HG03520 (cell line): ENCODE results near the gene DAPK2.

ENCODE experiments used
- ATAC-seq: cut with Tn5 transposase; IDR thresholded peaks from one replicate; pipeline ENCODE4 v1.9.1; 2021; ENCODE audit warnings: mild to moderate bottlenecking, moderate library complexity; ENCODE audit not compliant: unreplicated experiment

DAPK2 gene

DNA sequence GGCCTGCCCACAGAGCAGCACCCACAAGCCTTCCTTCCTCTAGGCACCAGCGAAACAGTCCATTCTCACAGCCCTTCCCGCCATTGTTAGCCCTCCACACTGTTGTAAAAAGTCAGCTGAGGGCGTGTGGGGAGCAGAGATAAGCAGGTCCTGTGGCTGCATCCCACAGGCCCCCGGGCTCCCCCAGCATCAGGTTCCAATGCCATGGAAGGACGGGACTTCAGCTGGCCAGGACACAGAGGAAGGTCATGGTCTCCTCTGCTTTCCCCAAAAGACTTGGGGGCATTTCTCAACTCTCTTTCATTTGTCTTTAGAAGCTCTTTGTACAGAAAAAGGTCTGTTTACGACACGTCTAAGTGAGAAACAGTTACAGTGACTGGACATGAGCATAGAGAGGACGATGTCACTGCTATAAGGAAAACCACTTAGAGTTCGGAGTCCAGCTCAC is 127.4 kb downstream of the DAPK2 start:
- no peak for ATAC-seq

DNA sequence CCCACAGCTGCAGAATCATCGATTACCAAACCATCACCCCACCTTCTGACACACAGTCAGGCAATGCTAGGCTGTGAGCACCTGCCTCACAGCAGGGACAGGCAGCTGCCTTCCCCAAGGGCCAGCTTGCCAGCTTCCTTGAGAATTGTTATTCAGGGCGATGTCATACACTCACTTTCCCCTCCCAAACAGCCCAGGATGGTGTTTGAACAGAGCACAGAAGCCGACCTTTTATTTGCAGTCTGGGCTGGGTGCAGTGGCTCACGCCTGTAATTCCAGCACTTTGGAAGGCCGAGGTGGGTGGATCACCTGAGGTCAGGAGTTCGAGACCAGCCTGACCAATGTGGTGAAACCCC is 128.0 kb downstream of the DAPK2 start:
- ATAC-seq: no peak

DNA sequence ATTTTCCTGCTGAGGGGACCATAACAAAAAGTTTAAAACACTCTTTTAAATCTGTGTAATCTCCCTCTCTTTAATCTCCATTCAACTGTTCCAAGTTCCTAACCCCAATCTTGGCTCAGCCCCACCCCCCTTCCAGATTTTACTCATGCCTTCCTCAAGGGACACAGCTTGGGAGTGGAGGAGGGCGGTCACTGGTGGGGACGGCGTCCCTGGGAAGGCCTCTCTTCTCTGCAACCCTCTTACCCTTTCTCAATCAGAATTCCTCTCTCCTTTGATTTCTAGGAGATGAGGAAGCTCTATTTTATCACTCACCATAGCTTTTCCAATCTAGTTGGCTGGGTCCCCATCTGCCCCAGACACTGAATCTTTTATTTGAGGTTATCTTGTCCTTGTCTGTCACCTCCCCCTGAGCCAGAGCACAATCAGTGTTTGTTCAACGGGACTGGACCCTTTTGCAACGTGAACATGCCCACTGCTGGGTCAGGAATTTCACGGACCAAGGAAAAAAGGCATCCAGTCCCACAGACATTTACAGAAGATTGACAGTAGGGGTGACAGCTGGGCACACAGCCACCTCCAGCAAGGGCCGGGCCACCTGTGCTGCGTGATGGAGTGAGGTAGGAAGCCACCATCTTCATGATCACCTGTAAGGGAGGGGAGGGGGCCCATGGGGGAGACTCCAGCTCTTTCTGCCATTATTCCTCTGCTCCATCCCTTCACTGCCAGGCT is 128.5 kb downstream of the DAPK2 start:
- ATAC-seq: no peak

DNA sequence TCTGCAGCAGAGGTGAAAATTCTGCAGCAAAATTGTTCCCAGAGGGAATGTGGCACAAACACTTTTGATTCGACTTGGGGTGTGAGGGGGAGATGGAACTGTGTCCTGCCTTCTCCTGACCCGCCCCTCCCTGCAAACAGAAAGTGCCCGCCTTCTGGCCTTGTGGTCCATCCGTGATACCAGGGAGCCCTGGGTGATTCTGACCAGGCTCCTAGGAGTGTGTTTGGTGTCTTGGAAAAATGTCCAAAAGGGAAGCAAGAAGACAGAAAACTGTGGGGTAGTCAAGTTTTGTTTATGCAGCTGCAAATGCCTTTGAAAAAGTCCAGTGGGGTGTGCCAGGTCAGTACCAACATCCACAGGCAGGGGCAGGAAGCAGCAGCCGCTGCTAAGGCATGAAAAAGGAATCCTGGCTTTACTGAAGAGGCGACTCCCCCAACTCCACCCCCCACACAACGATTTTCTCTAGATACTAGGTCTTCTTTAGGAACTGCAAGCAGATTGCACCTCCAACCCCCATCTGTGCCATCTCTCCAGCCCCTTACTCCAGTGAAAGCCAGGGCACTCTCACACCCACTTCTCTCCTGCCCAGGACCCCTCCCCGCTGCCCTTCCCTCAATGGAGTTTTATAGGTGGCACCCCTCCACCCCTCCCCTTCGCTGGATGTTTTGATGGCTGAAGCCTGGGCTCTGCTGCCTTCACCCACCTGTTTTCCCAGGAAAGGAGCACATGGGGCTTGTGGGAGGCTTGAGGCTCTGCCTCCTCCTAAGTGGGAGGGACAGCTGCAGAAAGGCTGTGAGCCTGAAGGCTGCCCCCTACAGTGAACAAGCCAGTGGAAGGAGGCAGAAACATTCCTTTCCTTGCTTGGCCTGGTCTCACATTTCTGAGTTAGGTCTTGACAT is 130.2 kb downstream of the DAPK2 start:
- ATAC-seq: no peak

DNA sequence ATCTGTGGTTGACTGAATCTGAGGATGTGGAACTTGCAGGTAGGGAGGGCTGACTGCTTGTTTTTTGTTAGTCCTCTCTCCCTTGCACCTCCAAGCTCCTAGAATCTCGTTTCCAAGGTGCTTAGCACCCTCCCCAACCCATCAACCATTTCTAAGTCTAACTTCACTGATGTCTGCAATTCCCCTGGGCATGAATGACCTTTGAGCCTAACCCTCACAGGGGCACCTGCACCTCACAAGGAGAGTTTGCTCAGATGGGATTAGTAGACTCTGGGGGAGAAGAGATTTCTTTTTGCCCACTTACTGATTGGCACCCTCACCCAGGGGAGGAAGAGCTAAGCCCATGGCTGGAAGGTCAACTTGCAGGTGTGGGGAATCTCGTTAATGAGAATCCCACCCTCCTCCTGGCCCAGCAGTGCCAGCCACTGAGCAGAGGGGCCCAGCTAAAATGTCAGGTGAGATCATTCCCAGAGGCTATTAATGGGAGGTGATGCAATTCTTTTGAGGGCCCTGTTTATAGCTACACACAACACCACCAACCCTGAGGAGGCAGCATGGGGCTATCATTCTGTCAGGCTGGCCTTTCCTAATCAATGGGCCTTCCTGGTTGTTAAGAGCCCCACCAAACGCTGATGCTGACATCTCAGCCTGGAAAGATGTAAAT is 130.9 kb downstream of the DAPK2 start:
- ATAC-seq: no peak

DNA sequence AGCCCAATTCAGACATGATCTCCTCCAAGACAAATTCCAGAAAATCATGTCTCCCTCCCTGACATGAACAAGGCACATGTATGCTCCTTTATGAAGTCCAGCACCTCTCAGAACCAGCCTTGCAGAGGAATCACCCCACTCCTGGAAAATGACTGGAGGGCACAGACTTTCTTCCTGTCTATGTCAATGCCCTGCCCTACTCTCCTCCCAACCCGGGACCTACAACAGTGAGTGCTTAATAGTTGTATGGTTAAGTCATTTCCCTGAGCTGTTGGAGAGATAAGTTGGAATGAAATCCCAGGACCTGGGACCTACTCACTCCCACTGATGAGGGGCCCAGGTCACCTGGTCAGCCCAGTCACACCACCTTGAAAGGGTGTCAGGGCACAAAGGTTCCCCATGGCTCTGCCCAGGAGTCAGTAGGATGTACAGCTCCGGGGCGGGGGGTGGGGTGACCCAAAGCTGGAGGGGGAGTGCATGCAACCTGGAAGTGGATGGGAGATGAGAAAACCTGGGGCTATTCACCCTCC is 132.4 kb downstream of the DAPK2 start:
- ATAC-seq: no peak

DNA sequence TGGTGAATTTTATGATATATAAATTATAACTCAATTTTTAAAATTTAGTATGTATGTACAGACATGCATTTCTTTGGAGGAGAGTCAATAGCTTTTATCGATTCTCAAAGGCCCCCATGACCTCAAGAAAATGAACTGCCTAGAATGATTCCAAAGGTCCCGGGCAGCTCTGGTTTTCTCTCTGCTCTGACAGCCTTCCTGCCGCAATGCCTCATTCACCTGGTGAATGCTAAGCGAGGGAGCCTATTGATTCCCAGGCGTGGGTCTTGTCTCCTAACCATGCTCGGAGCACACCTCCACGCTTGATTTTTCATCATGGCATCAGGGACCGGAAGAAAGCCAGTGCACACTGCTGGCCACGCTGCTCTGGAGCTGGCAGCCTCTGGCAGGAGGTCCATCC is 132.9 kb downstream of the DAPK2 start:
- ATAC-seq: no peak

DNA sequence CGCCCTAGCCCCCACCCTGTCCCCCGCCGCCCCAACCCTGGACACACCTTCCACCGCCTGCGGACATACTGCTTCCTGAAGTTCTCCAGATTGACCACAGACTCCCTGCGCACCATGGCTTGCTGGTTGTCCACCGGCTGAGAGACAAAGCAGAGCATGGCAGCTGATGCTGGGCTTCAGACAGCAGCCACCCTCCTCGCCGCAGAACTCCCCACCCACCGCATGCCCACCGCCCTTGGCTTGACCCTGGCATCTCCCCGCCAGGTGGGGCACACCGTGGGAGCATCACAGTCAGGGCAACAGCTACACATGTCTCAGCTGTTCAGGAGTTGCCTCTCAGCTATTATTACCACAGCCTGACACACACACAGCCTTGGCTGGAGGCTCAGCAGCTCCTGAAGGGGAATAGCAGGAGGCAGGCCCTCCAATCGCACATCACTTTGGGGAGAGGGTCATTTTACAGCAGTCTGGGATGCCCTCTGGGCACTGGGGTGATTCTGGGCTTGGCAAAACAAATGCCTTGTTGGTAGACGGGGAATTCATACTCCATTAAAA is 134.1 kb downstream of the DAPK2 start:
- no peak for ATAC-seq

DNA sequence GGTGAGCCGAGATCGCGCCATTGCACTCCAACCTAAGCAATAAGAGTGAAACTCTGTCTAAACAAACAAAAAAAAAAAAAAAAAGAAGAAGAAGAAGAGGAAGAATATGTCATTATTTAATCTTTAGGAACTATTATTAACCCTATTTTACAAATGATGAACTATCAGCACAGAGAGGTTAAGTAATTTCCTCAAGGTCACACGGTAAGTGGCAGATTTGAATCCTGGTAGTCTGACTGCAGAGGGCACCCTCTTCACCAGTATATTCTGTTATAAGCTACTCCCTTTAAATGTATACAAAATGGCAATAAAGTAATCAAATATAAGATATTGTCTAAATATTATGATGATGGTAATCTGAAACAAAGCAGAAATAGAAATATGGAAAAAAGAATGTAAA is 135.1 kb downstream of the DAPK2 start:
- ATAC-seq: no peak

DNA sequence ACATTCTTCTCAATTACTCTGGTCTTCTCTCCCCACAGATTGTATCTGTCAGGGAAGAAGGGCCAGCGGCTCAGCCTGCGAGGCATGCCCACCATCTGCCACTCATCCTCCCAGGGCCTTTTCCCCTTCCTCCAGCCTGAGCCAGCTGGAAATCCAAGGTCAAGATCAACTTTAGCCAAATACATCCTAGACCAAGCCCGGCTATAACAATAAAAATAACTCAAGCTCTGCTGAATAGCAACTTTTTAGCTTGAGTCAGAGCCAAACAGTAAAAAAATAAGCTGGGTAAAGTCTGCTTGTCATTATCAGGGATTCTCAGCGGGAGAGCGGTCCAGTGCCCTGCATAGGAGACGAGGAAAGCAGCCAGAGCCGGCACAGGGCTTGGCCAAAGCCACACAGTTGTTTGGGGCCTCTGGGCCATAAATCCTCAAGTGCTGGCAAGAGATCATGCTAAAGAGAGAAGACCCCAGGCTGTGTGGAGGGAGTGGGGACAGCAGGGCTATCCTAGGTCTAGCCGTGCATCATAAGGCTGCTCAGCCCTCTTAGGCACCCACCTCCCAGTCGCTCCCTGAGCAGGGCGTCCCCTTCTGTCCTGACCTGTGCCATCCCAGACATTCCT is 136.4 kb downstream of the DAPK2 start:
- ATAC-seq: no peak

DNA sequence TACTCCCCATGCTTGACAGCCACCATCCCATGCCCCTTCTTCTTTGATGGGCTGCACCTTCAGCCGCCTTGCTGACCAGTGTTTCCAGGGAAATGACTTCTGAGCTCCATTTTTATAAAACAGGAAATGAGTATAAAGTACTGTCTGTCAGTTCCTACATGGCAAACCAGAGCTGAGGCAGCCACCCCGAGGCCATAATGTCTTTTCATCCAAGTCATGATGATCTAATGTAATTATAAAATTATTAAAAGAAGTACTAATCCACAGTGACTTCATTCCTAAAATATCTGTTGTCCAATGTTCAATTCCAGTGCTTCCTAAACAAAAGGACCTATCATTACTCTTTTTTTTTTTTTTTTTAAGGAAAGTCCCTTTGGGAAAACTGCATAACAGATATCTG is 137.3 kb downstream of the DAPK2 start:
- no peak for ATAC-seq

DNA sequence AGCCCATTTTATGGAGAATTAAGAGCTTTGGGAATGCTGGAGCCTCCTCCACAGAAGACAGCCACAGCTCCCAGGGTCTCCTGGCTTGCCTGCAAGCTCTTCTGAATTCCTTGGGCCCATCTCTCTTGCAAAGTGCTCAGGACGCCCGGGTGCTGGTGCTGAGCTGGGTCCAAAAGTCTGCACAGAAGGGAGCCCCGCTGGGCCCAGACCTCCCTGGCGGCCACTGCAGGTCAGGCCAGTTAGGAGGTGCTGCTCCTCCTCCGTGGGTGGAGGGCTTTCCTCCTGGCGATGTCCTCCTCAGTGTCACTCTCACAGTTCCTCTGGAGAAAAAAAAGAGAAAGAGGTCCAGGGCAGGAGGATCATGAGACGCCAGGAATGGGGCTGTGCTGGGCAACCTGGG is 138.0 kb downstream of the DAPK2 start:
- no peak for ATAC-seq

DNA sequence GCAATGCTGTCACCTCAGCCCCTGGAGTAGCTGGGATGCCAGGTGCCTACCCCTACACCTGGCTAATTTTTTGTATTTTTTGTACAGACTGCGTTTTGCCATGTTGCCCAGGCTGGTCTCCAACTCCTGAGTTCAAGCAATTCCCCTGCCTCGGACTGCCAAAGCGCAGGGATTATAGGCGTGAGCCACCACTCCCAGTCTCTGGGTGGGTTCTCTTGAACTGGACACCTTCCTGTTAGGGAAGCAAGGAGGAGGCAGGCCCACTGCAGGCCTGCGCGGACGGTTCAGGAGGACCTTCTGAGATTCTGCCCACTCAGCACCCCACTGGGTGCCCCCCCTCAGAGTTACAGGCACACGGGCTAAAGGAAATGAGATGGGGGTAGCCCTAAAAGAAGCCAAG is 138.8 kb downstream of the DAPK2 start:
- ATAC-seq: no peak

DNA sequence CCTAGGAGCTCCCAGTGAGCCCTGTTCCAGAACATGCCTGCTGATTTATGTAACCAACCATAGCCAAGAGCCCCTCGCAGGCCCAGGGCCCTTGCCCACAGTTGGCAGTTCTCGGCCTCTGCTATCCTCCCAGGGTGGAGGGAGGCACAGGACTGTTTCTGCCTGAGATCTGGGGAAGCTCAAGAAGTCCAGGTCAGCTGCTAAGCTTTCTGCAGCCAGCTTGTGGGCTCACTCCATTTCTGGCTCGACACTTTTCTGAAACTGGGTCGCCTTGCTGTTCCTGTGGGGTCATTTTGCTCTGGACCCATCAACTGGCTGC is 140.1 kb downstream of the DAPK2 start:
- ATAC-seq: no peak

DNA sequence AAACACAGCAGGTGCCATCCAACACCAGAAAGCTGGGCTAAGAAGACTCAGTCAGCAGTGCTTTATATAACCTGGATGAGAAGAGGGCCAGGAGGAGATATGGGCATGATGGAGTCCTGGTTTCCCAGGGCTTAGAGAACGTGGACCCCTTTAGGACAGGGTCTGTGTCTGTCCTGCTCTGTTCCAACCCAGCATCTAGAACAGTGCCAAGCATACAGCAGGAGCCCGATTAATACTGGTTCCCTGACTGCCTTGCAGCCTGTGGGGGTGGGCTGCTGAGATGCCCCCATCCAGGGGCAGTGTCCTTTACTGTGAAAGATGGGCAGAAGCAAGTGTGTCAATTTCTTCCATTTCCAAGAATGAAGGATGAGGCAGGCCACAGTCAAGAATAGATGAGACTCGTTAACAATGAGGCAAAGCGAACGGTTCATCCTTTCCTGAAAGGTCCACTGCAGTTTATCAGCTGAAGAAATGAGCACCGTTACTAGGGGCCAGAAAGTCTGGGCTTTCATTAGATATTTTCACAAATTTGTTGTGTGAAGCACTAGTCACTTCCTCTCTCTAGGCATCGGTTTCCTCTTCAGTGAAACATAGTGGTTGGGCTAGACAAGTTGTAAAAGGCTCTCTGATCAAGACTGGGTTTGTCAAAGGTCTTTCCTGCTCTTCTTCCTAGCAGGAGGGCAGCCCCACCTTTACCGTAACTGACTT is 140.6 kb downstream of the DAPK2 start:
- no peak for ATAC-seq

DNA sequence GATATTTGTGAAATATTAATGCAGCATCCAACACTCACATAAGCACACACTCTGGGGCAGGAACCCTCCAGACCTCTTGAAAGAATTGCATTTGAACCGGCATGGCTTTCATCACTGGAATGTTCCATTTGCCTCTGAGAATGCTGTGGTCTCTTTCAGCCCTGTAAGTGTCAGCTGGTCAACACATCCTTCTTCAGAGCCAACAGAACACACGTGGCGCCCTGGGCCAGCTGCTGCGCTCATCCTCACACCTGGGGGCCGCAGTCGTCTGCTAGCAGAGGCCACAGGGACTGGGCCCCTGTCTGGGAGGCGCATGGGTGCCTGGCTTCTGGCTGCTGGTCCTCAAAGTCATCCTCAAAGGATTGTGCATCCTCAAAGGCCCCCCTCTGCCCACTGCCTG is 141.2 kb downstream of the DAPK2 start:
- no peak for ATAC-seq

DNA sequence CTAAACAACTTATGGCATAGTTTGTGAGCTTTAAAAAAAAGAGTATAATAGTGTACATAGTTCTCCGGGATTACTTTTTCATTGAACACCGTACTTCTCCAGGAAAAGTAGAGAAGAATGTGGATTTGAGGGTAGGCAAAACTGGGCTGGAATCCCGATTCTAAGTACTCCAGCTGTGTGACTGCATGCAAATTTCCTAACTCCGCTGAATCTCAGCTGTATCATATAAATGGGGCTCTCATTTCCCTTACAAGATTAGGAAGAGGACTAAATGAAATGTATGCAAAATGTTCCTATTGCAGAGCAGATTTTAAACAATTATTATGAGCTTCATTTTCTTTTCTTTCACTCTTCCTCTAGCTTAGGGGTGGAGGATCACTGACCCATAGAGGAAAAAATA is 142.2 kb downstream of the DAPK2 start:
- no peak for ATAC-seq

DNA sequence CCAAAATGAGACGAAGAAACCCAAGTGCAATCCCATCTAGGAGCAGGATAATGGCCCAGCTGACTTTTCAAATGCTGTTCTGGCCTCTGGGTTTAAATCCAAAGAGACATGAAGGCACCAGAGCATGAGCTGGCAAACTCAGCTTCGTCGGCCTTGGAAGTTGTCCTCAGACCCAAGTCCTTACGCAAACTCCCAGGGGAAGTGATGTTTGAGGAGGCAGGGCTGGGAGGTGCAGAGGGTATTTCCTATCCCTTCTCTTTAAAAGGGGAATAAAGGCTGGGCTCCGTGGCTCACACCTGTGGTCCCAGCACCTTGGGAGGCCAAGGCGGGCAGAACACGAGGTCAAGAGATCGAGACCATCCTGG is 143.6 kb downstream of the DAPK2 start:
- no peak for ATAC-seq

DNA sequence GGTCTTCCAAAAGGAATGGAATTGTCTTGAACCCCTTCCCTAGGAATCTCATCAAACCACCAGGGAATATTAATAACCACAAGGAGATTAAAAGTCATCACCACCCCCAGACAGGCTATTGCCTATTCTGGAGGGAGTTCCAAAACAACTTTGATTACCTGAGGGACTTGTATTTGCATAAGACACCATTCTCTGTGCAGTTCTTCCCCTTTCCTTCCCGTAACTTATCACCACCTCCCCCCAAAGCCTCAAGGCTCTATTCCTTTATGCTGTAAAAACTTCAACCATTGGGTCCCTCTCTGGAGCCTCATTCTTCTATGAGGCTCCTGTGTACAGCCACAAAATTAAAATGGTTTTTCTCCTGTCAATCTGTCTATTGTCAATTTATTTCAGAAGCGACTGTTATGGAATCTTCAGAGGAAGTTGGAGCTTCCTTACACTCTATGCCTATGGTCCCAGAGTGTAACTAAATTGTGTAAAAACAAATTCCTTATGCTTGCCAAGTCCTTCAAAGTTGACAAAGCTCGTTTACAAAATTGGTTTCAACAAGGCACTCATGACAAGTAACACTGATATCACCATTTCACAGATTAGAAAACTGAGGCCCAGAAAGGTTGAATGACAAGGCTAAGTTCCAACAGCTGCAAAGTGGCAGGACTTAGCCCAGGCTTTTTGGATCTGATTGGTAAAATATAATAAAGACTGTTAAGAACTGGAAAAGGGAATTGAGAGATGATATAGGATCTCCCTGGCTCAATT is 144.2 kb downstream of the DAPK2 start:
- ATAC-seq: no peak

DNA sequence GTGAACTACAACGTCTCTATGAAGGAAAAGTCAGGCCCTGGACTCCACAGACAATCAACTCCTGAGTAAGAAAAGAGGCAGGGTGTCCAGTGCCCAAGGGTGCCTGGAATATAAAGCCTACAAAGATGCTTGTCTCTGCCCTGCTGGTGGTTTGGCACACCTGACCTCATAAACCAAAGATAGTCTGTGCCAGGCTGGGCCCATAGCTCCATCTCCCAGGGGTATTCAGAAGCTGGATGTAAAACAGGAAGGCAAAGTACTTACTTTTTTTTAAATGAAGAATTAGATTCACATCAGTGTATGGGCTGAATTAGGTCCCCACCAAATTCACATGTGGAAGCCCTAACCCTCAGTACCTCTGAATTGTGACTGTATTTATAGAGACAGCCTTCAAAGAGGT is 146.0 kb downstream of the DAPK2 start:
- no peak for ATAC-seq
